HG03280 (cell line): ENCODE measurements around the gene OXNAD1.

ENCODE experiments used
- ATAC-seq: cut with Tn5 transposase; IDR thresholded peaks from one replicate; pipeline ENCODE4 v1.9.1; 2021; ENCODE audit warnings: mild to moderate bottlenecking, moderate library complexity; ENCODE audit not compliant: unreplicated experiment

The OXNAD1 gene

GRCh38 chr3:16277471-16277870 is 12.5 kb downstream of the OXNAD1 start:
- ATAC-seq = no peak

- ATAC-seq = no peak
Observed at GRCh38 chr3:16279010-16279801, 14.2 kb downstream of the OXNAD1 start.

- no peak for ATAC-seq
Observed at GRCh38 chr3:16280671-16281070, 15.7 kb downstream of the OXNAD1 start.

GRCh38 chr3:16284633-16285032 is 19.6 kb downstream of the OXNAD1 start:
- ATAC-seq = no peak

- no peak for ATAC-seq
Observed at GRCh38 chr3:16286161-16286560, 21.1 kb downstream of the OXNAD1 start.

DNA sequence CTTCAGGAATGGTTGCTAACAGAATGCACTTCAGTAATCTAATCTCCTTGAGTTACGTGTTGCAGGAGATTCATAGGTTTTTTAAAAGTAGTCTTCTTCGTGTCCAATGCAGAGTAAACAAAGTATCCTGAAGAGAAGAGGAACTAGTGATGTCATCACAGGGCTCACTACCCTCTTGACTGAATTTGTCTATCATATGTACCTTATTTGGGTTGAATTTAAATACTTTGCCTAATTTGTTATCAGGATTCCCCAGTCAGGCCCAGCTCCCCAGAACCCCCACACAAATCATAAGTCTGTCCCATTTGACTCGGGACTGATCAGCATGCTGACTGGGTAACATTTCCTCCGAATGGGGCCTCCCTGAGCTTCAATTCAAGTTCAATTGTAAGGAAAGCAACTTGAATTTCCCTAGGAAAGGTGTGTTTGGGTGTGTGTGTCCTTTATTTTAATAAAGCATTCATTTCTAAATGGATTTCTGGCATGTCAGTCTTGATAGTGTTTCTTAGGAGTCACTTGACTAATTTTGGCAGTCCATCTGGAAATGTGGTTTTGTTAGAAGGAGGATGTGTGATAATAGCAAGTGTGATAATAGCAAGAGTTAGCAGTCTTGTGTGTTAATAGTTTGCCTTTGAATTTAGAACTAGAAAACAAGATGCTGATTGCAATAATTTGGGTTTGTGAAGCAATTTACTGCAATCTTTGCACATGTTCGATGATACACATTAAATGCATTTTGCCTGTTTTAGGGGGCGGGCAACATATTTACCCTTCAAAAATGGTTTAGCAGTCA is 21.9 kb downstream of the OXNAD1 start:
- ATAC-seq = no peak

GRCh38 chr3:16288664-16289063 is 23.7 kb downstream of the OXNAD1 start:
- no peak for ATAC-seq

DNA sequence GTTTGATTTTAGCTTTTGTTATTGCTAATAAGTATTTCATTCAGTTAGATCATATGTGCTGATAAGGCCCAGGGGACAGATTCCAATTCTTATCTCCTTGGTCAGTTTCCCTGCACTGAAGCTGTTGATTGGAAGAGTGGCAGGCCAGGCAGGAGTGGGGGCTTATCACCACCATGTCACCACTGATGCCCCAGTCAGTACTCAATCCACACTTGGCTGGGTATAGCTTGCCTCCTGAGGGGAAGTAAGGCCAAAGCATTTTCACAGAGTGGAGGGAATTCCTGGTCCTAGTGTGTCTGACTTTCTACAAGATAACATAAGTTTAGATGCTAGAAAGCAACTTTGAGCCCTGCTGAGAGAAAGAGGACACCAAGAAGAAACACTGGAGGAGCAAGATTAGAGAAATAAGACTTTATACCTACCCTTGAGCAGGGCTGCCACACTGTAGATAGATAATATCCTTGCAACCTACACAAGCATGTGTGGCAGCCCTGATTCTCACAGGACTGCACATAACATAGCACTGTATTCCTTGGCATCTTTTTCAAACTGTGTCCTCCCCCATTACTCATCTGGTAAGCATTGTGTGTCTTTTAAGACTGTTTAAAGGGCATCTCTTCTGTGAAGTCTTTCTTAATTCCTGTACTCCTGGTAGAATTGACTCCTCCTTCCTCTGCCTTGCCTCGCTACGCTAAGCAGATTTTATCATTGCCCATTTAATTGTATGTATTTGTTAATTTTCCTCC is 24.3 kb downstream of the OXNAD1 start:
- no peak for ATAC-seq

DNA sequence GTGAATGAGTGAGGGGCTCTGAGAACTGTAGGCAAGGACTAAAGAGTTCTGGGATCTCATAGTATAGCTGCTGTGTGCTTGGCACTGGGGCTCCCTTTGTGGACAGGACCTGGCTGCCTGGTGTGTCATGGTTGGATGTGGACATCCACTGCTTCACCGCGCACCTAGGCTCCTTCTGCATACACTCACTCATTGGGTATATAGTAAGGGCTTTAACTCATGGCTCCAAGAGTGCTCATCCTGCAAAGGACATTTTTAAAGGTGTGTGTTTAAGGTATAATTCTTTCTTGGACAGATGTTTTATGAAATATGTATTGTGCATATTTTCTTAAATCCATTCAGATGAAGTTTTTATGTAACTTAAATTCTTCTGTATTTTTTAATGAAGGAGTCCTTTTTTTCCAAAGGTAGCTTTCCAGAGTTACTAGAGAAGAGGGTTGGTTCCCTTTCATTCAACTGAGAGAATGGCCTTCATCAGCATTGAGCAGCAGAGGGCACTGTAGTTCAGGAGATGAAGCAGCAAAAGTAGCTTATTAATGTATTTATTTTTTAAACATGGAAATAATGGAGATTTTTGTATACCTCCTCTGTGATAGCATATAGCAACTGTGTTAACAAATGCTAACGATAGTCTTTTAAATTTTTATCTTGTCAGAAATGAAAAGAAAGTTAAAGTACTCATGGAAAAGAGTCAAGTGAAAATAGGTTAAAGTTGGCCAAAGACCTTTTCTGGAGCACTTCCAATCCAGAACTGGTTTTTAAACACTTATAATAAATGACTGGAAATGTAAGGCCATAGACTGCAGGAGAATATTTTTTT is 25.2 kb downstream of the OXNAD1 start:
- peak; percentile 57 for ATAC-seq

GRCh38 chr3:16290827-16291196 is 25.8 kb downstream of the OXNAD1 start:
- ATAC-seq = no peak

DNA sequence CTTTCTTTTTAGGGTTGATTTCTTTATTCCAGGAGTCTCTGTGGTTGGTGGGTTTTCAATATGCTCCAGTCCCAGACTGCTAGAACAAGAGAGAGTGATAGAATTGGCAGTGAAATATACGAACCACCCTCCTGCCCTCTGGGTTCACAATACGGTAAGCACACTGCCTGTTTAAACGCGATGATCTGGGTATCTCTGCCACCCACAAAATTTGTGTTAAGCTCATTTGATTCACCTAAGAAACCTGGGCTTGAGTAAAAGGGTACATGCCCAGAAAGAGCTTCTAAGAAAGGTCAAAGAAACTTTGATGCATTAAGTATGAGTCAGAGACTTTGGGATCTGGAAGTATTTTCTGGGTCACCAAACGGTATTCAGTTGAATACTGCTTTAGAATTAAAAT is 29.8 kb downstream of the OXNAD1 start:
- ATAC-seq = no peak

DNA sequence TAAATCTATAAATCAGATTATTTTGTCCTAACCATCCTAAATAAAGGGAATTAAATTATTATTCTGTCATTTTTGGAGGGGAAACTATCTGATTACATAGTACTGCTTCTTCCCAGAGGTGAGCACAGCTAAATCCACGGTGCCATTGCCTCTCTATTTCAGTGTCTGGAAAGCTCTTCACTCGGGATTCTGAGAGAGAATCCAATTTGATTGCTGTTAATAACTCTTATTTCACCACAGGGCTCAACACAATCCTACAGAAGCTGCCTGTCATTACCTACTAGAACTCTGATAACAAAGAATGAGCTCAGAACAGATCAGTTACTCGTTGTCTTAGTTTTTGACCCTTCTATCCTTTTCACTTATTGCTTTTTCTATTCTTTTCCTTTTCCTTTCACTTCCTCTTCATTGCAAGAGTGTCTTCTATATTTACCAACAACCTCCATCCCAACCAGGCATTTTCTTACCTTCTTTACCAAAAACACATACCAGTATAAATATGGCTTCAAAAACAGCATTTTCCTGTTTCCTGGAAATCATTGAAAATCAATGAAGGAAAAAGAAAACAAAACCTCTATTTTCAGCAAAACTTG is 30.4 kb downstream of the OXNAD1 start:
- ATAC-seq = no peak

GRCh38 chr3:16297997-16298885 is 33.2 kb downstream of the OXNAD1 start:
- no peak for ATAC-seq

DNA sequence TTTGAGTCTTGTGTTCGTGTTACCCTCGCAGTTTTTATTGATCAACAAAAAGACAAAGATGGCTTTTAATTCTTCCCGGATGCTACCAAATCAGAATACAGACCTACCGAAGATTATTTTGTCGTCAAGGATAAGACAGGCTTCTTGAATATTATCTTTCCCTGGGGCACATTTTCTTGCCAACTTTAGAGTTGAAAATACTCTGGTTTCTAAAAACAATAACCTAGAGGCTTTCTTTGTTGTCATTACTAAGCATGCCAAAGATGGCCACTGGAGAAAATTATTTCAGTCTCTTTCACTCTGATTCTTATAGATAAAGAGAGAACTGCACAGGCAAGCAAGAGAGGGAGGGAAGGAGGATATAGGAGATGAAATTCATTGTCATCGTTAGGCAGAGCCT is 33.9 kb downstream of the OXNAD1 start:
- no peak for ATAC-seq

DNA sequence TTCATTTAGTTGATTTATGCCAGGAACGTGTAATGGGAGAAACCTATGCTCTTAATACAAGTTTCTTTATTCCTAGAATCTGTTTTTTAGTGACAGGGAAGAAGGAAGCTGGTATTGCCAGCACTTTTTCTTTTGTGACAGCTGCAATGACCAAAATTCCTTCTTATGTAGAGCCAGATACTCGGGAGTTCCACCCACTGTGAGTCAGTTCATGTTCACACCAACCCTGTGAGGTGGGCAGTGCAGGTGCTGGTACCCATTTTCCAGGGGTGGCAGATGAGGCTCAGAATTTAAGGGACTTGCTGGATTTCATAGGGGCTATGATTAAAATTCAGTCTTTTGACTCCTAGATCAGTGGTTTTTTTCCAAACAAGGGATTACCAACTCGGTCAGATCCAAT is 34.7 kb downstream of the OXNAD1 start:
- ATAC-seq = no peak

DNA sequence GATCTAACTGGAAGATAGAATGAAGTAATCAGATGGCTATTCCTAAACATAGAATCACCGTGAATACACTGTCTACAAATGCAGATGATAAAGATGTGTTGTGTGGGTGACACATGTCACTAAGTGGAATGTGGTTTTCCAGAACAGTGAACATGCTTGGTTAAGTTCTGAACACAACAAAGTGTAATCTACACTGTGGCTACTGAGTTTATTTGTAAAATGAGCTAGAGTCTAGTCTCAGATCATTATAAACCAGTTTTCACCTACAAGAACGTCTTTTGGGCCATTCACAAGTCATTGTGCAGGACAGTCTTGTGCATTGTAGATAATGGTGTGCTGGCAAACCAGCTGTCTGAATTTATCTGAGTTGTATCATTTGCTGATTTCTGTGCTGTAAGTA is 35.3 kb downstream of the OXNAD1 start:
- ATAC-seq = no peak

- ATAC-seq = peak; percentile 64
Observed at GRCh38 chr3:16300881-16301359, 35.9 kb downstream of the OXNAD1 start.

- ATAC-seq = peak; percentile 8
Observed at GRCh38 chr3:16301507-16301906, 36.5 kb downstream of the OXNAD1 start.

- ATAC-seq = no peak
Observed at GRCh38 chr3:16302082-16302631, 37.1 kb downstream of the OXNAD1 start.
